Hepatocyte (in vitro differentiated cells): ENCODE measurements around the gene STK32B. TPM values are rescaled to one million over a fixed set of nuclear protein-coding genes. Genes with fewer than 3 reads are reported as not detected.

ENCODE experiments used
- DNase-seq: peaks from one replicate; pipeline ENCODE4 v3.0.0-alpha.2; 2016; ENCODE audit warnings: low spot score
- H2AFZ ChIP-seq: fragments of 200-600 bp; sonication (generic); 2 replicates; pipeline ENCODE4 v1.6.0; 2016; ENCODE audit warnings: antibody characterized with exemption, mild to moderate bottlenecking
- H3K27ac ChIP-seq: fragments of 200-600 bp; sonication (generic); 2 replicates; pipeline ENCODE4 v1.5.1; 2016; ENCODE audit warnings: mild to moderate bottlenecking
- H3K27me3 ChIP-seq: fragments of 200-600 bp; sonication (generic); 2 replicates; pipeline ENCODE4 v1.6.1; 2016
- H3K36me3 ChIP-seq: fragments of 200-600 bp; sonication (generic); replicated peaks from 2 replicates; pipeline ENCODE4 v1.5.1; 2016; ENCODE audit warnings: low read depth; ENCODE audit not compliant: insufficient read depth
- H3K4me1 ChIP-seq: fragments of 200-600 bp; sonication (generic); 2 replicates; pipeline ENCODE4 v1.5.1; 2016; ENCODE audit warnings: mild to moderate bottlenecking, moderate library complexity; ENCODE audit not compliant: insufficient read depth
- H3K4me2 ChIP-seq: fragments of 200-600 bp; sonication (generic); 2 replicates; pipeline ENCODE4 v1.6.0; 2016
- H3K4me3 ChIP-seq: fragments of 200-600 bp; sonication (generic); 2 replicates; pipeline ENCODE4 v1.5.1; 2016; ENCODE audit warnings: mild to moderate bottlenecking
- H3K79me2 ChIP-seq: fragments of 200-600 bp; sonication (generic); 2 replicates; pipeline ENCODE4 v1.6.0; 2017; ENCODE audit warnings: mild to moderate bottlenecking
- H3K9me2 ChIP-seq: fragments of 200-600 bp; sonication (generic); replicated peaks from 2 replicates; pipeline ENCODE4 v1.6.0; 2017; ENCODE audit warnings: mild to moderate bottlenecking; ENCODE audit not compliant: insufficient read depth
- H3K9me3 ChIP-seq: fragments of 200-600 bp; sonication (generic); 2 replicates; pipeline ENCODE4 v1.5.1; 2016; ENCODE audit warnings: low read depth, mild to moderate bottlenecking
- H4K20me1 ChIP-seq: fragments of 200-600 bp; sonication (generic); 2 replicates; pipeline ENCODE4 v1.6.0; 2016; ENCODE audit warnings: mild to moderate bottlenecking; ENCODE audit not compliant: insufficient read depth, poor library complexity, severe bottlenecking
- CTCF ChIP-seq: fragments of 200-600 bp; sonication (generic); IDR thresholded peaks from 2 replicates; pipeline ENCODE4 v1.5.1; 2016; ENCODE audit warnings: antibody characterized with exemption, mild to moderate bottlenecking; ENCODE audit not compliant: poor library complexity
- EZH2 ChIP-seq: fragments of 200-600 bp; sonication (generic); IDR thresholded peaks from 2 replicates; pipeline ENCODE4 v1.6.1; 2016; ENCODE audit warnings: antibody characterized with exemption, mild to moderate bottlenecking, borderline replicate concordance
- EZH2phosphoT487 ChIP-seq: fragments of 200-600 bp; sonication (generic); IDR thresholded peaks from one replicate; pipeline ENCODE4 v1.6.1; 2018; ENCODE audit warnings: antibody characterized with exemption, mild to moderate bottlenecking, low read depth, moderate library complexity; ENCODE audit not compliant: unreplicated experiment, severe bottlenecking
- WGBS: methylation state at CpG from one replicate; pipeline ENCODE4 v1.1.6; 2016; ENCODE audit warnings: low lambda C conversion rate; ENCODE audit errors: missing lambda C conversion rate; 5-methylcytosine and 5-hydroxymethylcytosine counted together
- polyA plus RNA-seq: library from polyadenylated mRNA; unstranded; fragments of >200 nt; fragmentation: Nextera tagmentation; extraction: Ambion mirVana; gene quantifications from 2 replicates; pipeline ENCODE4 v1.2.1, GENCODE V29; 2016
- total RNA-seq: library from RNA; depleted of rRNA; stranded (reverse); fragments of >200 nt; gene quantifications from 2 replicates; pipeline ENCODE4 v1.2.3, GENCODE V29; 2014

The STK32B gene
- total and polyA plus RNA-seq, 2 experiments from 2014 or later: 0.51 to 1.6 TPM

GRCh38 chr4:5403746-5404497, 352.6 kb downstream of the STK32B start:
- H3K36me3 ChIP-seq: no peaks in the 10 kb centered on the region
- no peaks in the 10 kb centered on the region for H3K4me1 ChIP-seq
- no peaks in the 10 kb centered on the region for H3K9me3 ChIP-seq
- no peak for DNase-seq
- no peaks in the 10 kb centered on the region for H3K27me3 ChIP-seq
- no peak overlapping the region for H2AFZ ChIP-seq
- no peak overlapping the region for H3K4me2 ChIP-seq
- H3K4me3 ChIP-seq: no peak overlapping the region
- no peak overlapping the region for H3K27ac ChIP-seq
- no peak for TF ChIP-seq EZH2
- TF ChIP-seq CTCF: no peak
- no peak for TF ChIP-seq EZH2phosphoT487
- no peaks in the 10 kb centered on the region for H3K79me2 ChIP-seq
- no peaks in the 10 kb centered on the region for H4K20me1 ChIP-seq
- no peaks in the 10 kb centered on the region for H3K9me2 ChIP-seq
- 91% methylated on average over 7 of the region's 7 CpGs for WGBS

GRCh38 chr4:5409237-5409636, 358.0 kb downstream of the STK32B start:
- Histone ChIP-seq H2AFZ (no peak overlapping the region), H3K9me2 (no peaks in the 10 kb centered on the region), H3K79me2 (no peaks in the 10 kb centered on the region), H3K27ac (no peak overlapping the region), H3K4me3 (no peak overlapping the region), H4K20me1 (no peaks in the 10 kb centered on the region), H3K4me2 (no peak overlapping the region), H3K36me3 (no peaks in the 10 kb centered on the region), H3K9me3 (no peaks in the 10 kb centered on the region), H3K4me1 (no peaks in the 10 kb centered on the region), H3K27me3 (peaks cover 4% of the 10 kb centered on the region)
- no peak for DNase-seq
- 87% methylated on average over 2 of the region's 2 CpGs for WGBS
- TF ChIP-seq EZH2phosphoT487: no peak
- TF ChIP-seq EZH2: no peak
- TF ChIP-seq CTCF: no peak

- no peak for DNase-seq
These were observed 358.8 kb downstream of the STK32B start for GRCh38 chr4:5409972-5410618.

More at GRCh38 chr4:5409972-5410618, 358.8 kb downstream of the STK32B start:
- Histone ChIP-seq H3K27ac (no peak overlapping the region), H4K20me1 (no peaks in the 10 kb centered on the region), H3K36me3 (no peaks in the 10 kb centered on the region), H3K9me2 (no peaks in the 10 kb centered on the region), H3K79me2 (no peaks in the 10 kb centered on the region), H2AFZ (no peak overlapping the region), H3K27me3 (peaks cover 4% of the 10 kb centered on the region), H3K4me1 (no peaks in the 10 kb centered on the region), H3K4me2 (no peak overlapping the region), H3K9me3 (no peaks in the 10 kb centered on the region), H3K4me3 (no peak overlapping the region)
- 70% methylated on average over 6 of the region's 6 CpGs for WGBS
- TF ChIP-seq EZH2phosphoT487 (no peak), CTCF (no peak), EZH2 (no peak)
